Progenitor cell of endocrine pancreas (in vitro differentiated cells): ENCODE measurements around the gene PLXNB1. TPM values are rescaled to one million over a fixed set of nuclear protein-coding genes. Genes with fewer than 3 reads are reported as not detected.
A peak's percentile ranks its signal among the peaks of the same experiment; 100 is the strongest.

Source experiments
- DNase-seq: peaks from one replicate; pipeline ENCODE4 v3.0.0; 2021; ENCODE audit warnings: low spot score; ENCODE audit not compliant: unreplicated experiment
- H3K27ac Mint-ChIP-seq: 2 replicates; pipeline ENCODE4 v1.8.0; 2021; ENCODE audit warnings: mild to moderate bottlenecking, moderate library complexity, mixed read lengths
- H3K27me3 Mint-ChIP-seq: 2 replicates; pipeline ENCODE4 v1.8.0; 2021; ENCODE audit warnings: mixed read lengths
- H3K36me3 Mint-ChIP-seq: 2 replicates; pipeline ENCODE4 v1.8.0; 2022; ENCODE audit warnings: mixed read lengths; ENCODE audit not compliant: insufficient read depth
- H3K4me1 Mint-ChIP-seq: 2 replicates; pipeline ENCODE4 v1.8.0; 2021; ENCODE audit warnings: low read depth, mixed read lengths
- H3K4me3 Mint-ChIP-seq: 2 replicates; pipeline ENCODE4 v1.8.0; 2021; ENCODE audit warnings: low read depth, mild to moderate bottlenecking, moderate library complexity, mixed read lengths
- H3K9me3 Mint-ChIP-seq: 2 replicates; pipeline ENCODE4 v1.8.0; 2021; ENCODE audit warnings: low read depth, mixed read lengths
- CTCF ChIP-seq: fragments of 200-600 bp; sonication (generic); IDR thresholded peaks from one replicate; pipeline ENCODE4 v1.5.0; 2021; ENCODE audit warnings: antibody characterized with exemption, mild to moderate bottlenecking; ENCODE audit not compliant: unreplicated experiment
- total RNA-seq: library from RNA; stranded (reverse); gene quantifications from 2 replicates; pipeline ENCODE4 v1.2.1, GENCODE V29; 2021

PLXNB1 gene
- total RNA-seq, 1 donor from 2014 or later = 543 TPM

- Mint-ChIP-seq H3K27ac (no peak overlapping the region), H3K27me3 (no peaks in the 10 kb centered on the region), H3K4me1 (no peaks in the 10 kb centered on the region), H3K4me3 (no peak overlapping the region), H3K9me3 (no peaks in the 10 kb centered on the region), H3K36me3 (peaks cover 24% of the 10 kb centered on the region)
- DNase-seq = no peak
- TF ChIP-seq CTCF = no peak
These were observed 20.3 kb downstream of the PLXNB1 start for GRCh38 chr3:48409291-48410201.

DNA sequence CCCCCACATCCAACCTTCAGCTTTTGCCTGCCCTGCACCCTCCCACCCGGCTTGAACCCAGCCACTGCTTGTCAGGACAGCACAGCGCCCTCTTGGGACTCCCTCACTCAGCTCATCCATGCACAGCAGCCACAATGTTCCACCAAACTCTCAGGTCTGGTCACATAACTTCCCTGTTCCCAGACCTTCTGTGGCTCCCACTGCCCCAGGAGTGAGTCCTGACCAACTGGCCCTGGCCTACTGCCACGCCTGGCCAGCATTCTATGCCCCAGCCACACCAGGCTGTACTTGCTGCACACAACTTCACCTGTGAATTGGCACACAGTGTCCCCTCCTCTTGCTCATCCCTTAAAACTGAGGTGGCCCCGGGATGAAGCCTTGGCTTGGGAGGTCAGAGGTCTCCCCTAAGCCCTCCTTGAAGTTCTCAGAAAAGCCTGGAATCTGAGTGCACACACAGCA lies 21.0 kb downstream of the PLXNB1 start:
- no peak overlapping the region for H3K27ac Mint-ChIP-seq

GRCh38 chr3:48407542-48408099 lies 22.3 kb downstream of the PLXNB1 start:
- Mint-ChIP-seq H3K9me3 (no peaks in the 10 kb centered on the region), H3K27ac (peak overlapping the region; percentile 49), H3K4me1 (no peaks in the 10 kb centered on the region), H3K27me3 (no peaks in the 10 kb centered on the region), H3K4me3 (no peak overlapping the region), H3K36me3 (peaks cover 22% of the 10 kb centered on the region)
- DNase-seq = no peak
- no peak for TF ChIP-seq CTCF

More for the DNA sequence above, 21.0 kb downstream of the PLXNB1 start:
- H3K36me3 Mint-ChIP-seq = peaks cover 23% of the 10 kb centered on the region
- no peak for TF ChIP-seq CTCF
- DNase-seq = peak; percentile 5
- H3K27me3 Mint-ChIP-seq = no peaks in the 10 kb centered on the region
- H3K4me3 Mint-ChIP-seq = no peak overlapping the region
- no peaks in the 10 kb centered on the region for H3K4me1 Mint-ChIP-seq
- H3K9me3 Mint-ChIP-seq = no peaks in the 10 kb centered on the region

DNA sequence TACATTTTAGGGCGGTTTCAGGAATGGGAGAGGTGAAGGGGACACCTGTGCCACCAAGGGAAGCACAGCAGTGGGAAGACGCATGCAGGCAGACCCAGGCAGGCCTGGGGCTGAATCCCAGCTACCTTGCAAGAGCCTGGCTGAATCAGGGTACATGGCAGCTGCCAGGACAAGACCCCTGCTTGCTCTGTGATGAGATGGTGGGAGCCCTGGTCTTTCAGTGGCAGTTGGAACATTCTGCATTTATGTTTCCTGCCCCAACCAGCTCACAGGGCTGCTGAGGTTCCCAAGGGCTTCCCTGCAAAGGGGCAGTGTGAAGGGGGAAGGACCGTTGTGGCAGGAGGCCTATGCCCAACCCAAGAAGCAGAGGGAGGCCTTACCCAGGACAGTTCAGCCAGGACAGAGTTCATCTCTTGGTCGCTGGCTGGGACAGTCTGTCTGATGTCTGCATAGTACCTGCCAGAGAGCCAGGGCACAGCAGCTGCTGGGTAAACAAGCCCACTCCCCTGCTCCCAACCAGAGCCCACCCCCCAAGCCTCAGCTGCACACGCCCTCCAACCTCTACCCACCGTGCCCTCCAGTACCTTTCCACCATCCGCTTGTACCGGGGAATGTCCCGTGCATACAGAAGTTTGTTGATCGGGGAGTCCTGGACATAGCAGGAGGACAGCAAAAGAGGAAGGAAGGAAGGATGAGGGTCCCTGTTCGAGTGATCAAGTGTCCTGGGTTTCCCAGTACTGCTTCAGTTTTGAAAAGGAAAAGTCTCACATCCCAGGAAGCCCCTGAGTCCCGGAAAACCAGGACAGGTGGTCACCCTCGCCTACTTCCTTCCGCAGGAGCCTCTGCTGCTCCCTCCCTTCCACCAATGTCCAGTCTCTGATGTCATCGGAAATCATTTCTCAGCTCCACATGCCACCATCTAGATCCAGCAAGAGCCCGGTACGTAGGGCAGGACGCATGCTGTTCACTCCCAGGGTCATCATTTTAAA lies 23.1 kb downstream of the PLXNB1 start:
- no peak for TF ChIP-seq CTCF
- H3K4me3 Mint-ChIP-seq = no peak overlapping the region
- peak overlapping the region; percentile 67 for H3K27ac Mint-ChIP-seq
- H3K36me3 Mint-ChIP-seq = peaks cover 24% of the 10 kb centered on the region
- peak; percentile 6 for DNase-seq
- H3K9me3 Mint-ChIP-seq = no peaks in the 10 kb centered on the region
- H3K4me1 Mint-ChIP-seq = no peaks in the 10 kb centered on the region
- no peaks in the 10 kb centered on the region for H3K27me3 Mint-ChIP-seq

DNA sequence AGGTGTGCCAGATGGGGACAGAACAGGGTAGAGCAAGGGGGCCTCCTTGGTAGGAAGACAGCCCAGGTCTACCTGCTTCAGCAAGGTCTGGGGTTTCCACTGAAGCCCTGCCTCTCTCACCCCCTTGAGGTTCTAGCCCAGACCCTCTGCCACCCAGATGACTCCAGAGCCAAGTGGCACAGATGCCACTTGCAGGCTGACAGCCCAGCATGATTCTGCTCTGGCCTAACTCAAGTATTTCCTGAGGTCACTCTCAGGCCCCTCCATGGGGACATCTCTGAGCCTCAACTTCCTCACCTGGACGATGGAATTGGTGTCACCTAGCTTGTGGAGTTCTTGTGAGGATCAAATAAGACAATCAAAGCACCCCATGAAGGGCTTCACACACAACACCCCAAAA lies 23.9 kb downstream of the PLXNB1 start:
- Mint-ChIP-seq H3K4me1 (peaks cover under 1% of the 10 kb centered on the region), H3K36me3 (peaks cover 26% of the 10 kb centered on the region), H3K27me3 (no peaks in the 10 kb centered on the region), H3K27ac (peak overlapping the region; percentile 67), H3K4me3 (no peak overlapping the region), H3K9me3 (no peaks in the 10 kb centered on the region)
- peak; percentile 7 for DNase-seq
- no peak for TF ChIP-seq CTCF
